GM10266 (cell line): Measurements from ENCODE around the gene GRAMD2A.
A peak's percentile ranks its signal among the peaks of the same experiment; 100 is the strongest.

Source experiments
- DNase-seq: peaks from one replicate; pipeline ENCODE4 v3.0.0; 2012; ENCODE audit errors: extremely low spot score
- TF ChIP-seq, protein P1 (sequence below): IDR thresholded peaks from 2 replicates; pipeline ENCODE4 v1.5.1; 2012; ENCODE audit warnings: mild to moderate bottlenecking, low read depth; ENCODE audit not compliant: control insufficient read depth, insufficient read depth; ENCODE audit errors: missing control alignments

Gene GRAMD2A

DNA sequence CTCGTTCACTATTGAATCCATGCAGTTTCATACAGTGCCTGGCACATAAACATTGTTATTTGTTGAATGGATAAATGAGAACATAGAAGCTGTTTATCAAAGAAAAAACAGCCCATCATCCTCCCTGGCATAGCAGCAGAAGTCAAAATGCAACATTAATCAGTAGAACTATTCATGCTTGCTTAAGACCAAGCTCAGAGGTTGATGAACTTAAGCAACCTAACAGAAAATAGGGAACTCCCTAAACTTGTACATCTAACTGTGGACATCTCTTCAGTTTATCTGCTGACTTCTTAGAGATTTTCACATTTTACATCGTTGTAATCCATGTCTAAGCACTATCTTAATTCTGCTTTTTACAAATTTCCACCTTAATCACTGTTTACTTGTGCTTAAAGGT is 50.2 kb downstream of the GRAMD2A start:
- DNase-seq: no peak
- TF ChIP-seq, protein P1, sequence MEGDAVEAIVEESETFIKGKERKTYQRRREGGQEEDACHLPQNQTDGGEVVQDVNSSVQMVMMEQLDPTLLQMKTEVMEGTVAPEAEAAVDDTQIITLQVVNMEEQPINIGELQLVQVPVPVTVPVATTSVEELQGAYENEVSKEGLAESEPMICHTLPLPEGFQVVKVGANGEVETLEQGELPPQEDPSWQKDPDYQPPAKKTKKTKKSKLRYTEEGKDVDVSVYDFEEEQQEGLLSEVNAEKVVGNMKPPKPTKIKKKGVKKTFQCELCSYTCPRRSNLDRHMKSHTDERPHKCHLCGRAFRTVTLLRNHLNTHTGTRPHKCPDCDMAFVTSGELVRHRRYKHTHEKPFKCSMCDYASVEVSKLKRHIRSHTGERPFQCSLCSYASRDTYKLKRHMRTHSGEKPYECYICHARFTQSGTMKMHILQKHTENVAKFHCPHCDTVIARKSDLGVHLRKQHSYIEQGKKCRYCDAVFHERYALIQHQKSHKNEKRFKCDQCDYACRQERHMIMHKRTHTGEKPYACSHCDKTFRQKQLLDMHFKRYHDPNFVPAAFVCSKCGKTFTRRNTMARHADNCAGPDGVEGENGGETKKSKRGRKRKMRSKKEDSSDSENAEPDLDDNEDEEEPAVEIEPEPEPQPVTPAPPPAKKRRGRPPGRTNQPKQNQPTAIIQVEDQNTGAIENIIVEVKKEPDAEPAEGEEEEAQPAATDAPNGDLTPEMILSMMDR: no peak

DNA sequence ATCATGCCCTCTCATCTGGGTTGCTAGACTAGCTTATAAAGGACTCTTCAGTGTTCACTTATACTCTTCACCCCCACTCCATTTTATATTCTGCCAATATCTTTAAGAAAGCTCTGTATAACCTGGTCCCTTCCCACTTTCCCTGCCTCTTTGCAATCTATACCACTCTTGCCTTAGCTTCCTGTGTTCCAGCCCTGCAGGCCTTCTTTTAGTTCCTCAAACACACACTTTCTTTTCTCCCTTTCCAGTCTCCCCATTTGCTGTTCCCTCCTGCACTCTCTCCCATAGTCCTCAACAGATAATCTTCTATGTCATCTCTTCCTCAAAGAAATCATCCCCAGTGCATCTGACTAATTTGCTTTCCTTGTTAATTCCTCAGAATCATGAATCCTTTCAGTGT is 50.7 kb downstream of the GRAMD2A start:
- TF ChIP-seq, protein P1: no peak
- DNase-seq: no peak

DNA sequence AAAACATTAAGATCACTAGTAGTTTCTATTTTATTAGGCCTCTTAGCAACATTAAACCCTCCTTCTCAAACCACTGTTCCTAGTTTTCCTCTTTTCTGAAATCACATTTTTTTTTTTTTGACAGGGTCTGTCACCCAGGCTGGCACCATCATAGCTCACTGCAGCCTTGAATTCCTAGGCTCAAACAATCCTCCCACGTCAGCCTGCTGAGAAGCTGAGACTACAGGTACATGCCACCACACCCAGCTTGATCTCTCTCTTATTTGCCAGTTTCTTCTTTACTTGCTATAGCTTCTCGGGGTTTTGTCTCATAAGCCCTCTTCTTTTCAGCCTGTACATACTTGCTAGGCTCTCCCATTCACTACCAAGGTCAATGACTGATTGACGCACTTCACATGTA is 51.4 kb downstream of the GRAMD2A start:
- TF ChIP-seq, protein P1: no peak
- no peak for DNase-seq

DNA sequence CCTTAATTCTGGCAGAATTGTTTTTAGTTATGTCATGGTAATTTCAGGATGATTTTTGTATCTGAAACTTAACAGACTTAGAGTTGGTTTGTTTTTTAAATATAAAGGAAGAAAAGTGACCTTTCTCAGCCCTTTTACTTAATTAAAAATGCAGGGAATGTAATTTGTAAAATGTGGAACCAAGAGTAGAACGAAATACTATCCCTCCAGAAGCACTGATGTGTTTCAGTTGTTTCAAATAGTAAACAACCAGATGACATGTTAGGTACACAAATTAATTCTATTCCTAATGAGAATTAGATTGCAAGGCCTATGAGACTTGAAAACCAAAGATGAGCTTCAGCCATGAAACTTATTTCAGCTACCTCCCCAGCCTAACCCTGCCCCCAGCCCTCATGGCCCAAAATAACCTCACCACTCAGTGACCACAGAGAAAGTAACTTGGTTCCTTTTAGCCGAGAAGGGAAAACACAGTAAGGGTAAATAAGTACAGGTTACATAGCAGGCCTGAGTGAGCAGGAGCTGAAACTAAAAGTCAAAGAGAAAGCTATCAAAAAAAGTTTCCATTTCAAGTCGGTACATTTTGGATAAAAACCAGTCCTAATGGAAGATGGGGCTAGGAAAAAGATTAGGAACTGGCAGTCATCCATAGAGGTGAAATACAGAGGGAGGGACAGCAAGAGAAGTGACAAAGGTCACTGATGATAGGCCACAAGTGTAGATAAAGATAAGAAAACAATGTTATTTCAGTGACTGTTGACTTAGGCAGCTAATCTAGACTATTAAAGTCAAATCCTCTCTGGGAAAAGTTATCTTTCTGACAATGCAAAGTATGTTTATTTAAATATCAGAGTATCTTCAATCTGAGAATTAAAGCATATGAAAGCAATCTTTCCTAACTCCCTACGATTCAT is 56.2 kb downstream of the GRAMD2A start:
- DNase-seq: peak; percentile 80
- TF ChIP-seq, protein P1: no peak

DNA sequence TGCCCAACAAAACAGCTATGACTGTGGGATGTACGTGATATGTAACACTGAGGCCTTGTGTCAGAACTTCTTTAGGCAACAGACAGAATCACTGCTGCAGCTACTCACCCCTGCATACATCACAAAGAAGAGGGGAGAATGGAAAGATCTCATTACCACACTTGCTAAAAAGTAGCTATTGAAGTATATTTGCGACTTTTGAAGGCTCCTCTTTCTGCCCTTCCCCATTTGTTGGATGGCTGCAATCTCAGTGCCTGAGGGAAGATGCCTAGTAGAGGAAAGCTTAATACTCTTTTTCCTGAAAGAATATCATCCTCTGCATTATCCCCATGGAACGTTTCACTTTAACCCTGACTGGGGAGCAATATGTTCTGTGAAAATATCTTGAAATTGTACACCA is 57.5 kb downstream of the GRAMD2A start:
- TF ChIP-seq, protein P1: no peak
- DNase-seq: no peak

DNA sequence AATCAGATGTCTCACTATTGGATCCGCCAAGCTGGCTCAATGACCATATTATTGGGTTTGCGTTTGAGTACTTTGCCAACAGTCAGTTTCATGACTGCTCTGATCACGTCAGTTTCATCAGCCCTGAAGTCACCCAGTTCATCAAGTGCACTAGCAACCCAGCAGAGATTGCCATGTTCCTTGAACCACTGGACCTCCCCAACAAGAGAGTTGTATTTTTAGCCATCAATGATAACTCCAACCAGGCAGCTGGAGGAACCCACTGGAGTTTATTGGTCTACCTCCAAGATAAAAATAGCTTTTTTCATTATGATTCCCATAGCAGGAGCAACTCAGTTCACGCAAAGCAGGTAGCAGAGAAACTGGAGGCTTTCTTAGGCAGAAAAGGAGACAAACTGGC is 57.9 kb downstream of the GRAMD2A start:
- TF ChIP-seq, protein P1: no peak
- DNase-seq: no peak
